GM18870 (cell line): ENCODE measurements around the gene NTN4.
"Not testable (repeated sequence)": the region's sequence is repeated elsewhere in the genome, so short reads cannot be mapped to it uniquely, and the experiment has no call there.

ENCODE experiments used
- ATAC-seq: cut with Tn5 transposase; IDR thresholded peaks from one replicate; pipeline ENCODE4 v1.9.1; 2021; ENCODE audit warnings: moderate library complexity; ENCODE audit not compliant: unreplicated experiment

Gene NTN4

GRCh38 chr12:95629392-95629791, 161.2 kb downstream of the NTN4 start:
- no peak for ATAC-seq

GRCh38 chr12:95626854-95627253, 163.7 kb downstream of the NTN4 start:
- no peak for ATAC-seq

GRCh38 chr12:95625012-95625411, 165.6 kb downstream of the NTN4 start:
- no peak for ATAC-seq

- no peak for ATAC-seq
These were observed 166.0 kb downstream of the NTN4 start for GRCh38 chr12:95624589-95624988.

GRCh38 chr12:95623554-95624170, 166.9 kb downstream of the NTN4 start:
- no peak for ATAC-seq

GRCh38 chr12:95622879-95623278, 167.7 kb downstream of the NTN4 start:
- no peak for ATAC-seq

- no peak for ATAC-seq
These were observed 168.8 kb downstream of the NTN4 start for GRCh38 chr12:95621725-95622124.

- ATAC-seq, result no peak
These were observed 170.4 kb downstream of the NTN4 start for GRCh38 chr12:95620171-95620570.

- not testable (repeated sequence) for ATAC-seq
These were observed 174.1 kb downstream of the NTN4 start for GRCh38 chr12:95616470-95616869.

- ATAC-seq, result no peak
These were observed 174.8 kb downstream of the NTN4 start for GRCh38 chr12:95615749-95616148.

- no peak for ATAC-seq
These were observed 176.1 kb downstream of the NTN4 start for GRCh38 chr12:95614390-95614982.

- no peak for ATAC-seq
These were observed 177.5 kb downstream of the NTN4 start for GRCh38 chr12:95613021-95613420.

- no peak for ATAC-seq
These were observed 178.8 kb downstream of the NTN4 start for GRCh38 chr12:95611676-95612309.

- ATAC-seq, result no peak
These were observed 182.1 kb downstream of the NTN4 start for GRCh38 chr12:95608252-95609033.
